HG02852 (cell line): ENCODE results near the gene WWTR1.

Experiments
- ATAC-seq: cut with Tn5 transposase; IDR thresholded peaks from one replicate; pipeline ENCODE4 v1.9.1; 2021; ENCODE audit warnings: mild to moderate bottlenecking, moderate library complexity; ENCODE audit not compliant: unreplicated experiment

WWTR1 gene

GRCh38 chr3:149475451-149476060 lies 182.3 kb downstream of the WWTR1 start:
- no peak for ATAC-seq

DNA sequence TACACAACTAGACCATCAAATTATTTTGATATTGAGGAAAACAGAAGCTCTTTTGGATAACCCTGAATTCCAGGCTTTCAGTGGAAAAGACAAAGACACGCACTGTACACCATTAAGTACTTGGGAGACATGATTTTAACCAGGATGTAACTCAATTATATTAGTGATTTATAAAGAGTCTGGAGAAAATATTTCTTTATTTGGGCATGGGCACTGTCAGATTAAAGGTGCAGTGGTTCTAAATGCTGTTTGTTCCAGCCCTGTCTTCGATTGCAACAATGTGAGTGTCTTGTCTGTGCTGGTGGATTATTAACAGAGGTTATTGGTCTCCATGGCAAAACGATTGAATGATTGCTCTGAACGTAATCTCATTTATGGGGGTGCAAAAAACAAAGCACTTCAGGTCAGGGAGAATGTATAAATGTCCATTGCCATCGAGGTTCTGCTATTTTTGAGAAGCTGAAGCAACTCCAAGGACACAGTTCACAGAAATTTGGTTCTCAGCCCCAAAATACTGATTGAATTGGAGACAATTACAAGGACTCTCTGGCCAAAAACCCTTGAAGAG lies 183.5 kb downstream of the WWTR1 start, which contains the start of gene TM4SF4:
TSS of gene TM4SF4 (plus strand) at position 448 of the 568 bp plus-strand sequence. CDS start 181 bp downstream, outside the sequence.
- no peak for ATAC-seq

DNA sequence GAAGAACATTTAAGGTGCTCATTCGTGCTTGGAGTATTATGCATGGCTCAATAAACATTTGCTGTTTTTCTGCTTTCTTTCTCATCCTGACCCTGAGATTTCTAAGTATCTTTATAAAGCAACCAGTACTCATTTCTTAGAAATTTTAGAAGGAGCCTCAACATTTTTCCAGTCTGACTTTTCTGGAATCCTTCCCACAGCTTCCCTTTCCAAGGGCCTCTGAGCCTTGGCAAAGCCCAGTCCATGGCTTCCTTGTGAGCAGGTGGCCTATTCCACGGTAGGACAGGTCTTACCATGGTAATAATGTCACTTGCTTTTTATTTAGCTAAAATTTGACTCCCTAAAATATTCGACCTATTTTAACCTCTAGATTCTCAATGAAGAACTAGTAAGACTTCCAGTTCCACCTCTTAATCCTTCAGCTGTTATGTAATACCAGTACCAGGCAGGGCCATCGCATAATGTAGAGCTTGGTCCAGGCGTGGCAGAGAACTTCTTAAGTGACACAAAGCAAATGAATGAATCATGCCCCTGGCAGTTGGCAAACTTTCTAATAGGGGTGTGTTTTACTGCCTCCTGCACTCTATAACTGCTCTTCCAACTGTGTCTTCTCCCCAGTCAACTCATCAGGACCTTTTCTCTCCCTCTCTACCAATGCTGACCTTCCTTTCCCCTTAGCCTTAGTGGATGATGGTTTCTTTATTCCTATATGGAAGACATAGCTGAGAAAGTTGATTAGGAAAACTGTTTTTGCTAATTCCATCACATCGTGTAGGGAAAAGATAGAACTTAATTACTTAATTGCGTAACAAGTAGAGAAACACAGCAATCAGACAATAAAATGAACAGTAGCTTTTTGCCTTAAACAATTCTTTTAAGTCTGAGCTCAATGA lies 184.2 kb downstream of the WWTR1 start:
- no peak for ATAC-seq

- ATAC-seq: no peak
Measured at GRCh38 chr3:149472030-149472797, 185.6 kb downstream of the WWTR1 start.

DNA sequence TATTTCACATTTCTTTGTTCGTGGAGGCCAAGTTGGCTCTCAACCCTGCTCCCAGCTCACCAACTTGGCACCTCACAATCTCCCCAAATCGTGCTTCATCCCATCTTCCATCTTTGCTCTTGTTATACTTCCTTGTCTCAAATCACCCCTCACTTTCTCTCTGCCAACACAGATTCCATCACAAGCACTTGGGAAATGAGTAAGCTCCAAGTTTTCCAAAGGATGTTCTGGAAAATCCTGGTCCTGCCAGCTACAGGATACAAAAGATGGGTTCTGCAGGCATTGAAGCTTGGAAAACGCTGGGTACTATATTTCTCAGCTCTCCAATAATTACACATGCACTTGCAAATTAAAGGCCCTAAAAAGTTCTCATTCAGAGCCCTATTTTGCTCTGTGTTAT lies 187.4 kb downstream of the WWTR1 start:
- ATAC-seq: no peak

DNA sequence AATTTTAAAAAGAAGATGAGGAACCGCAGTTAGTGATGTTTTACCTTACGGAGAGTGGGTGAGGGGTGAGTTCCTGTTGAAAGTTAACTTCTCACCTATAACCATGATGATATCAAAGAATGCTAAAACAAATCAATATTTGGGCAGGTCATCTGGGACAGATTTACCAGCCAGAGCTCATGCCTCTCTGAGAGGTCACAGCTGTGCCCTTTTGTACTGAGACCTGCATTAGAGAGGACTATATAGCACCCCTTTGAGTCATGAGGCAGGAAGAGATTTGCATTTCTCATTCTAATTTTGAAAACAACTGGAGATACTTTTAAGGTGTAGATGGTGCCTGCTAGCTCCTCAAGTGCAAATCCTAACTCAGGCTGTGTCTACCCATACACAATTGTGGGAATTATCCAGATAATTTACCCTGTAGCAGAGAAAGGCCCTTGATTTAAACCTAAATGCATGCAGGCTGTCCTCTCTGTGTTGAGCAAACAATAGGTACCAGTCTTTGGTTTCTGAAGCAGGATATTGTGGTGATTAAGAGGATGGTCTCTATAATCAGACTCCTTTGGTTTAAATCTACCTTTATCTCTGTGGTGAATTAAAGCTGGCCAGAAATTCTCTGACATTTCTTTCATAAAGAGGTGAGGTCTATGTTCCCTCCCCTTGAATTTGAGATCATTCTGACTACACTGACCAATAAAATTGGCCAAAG lies 189.2 kb downstream of the WWTR1 start:
- peak; percentile 93 for ATAC-seq
